Loucy (cell line): Measurements from ENCODE around the gene TRAF3IP1.

Experiments
- CTCF ChIP-seq: fragments of 200-600 bp; sonication (generic); conservative IDR thresholded peaks from 2 replicates; pipeline ENCODE4 v1.5.1; 2014; ENCODE audit warnings: mild to moderate bottlenecking, antibody characterized with exemption, low read length
- EZH2phosphoT487 ChIP-seq: fragments of 200-600 bp; IDR thresholded peaks from 2 replicates; pipeline ENCODE4 v1.6.1; 2018; ENCODE audit warnings: antibody characterized with exemption, mild to moderate bottlenecking, moderate library complexity, borderline replicate concordance

GRCh38 chr2:238304116-238304515 lies 16.2 kb upstream of the TRAF3IP1 start:
- TF ChIP-seq CTCF (no peak), EZH2phosphoT487 (no peak)
